H9 (cell line): ENCODE data around the gene DYRK1A. TPM values are rescaled to one million over a fixed set of nuclear protein-coding genes. Genes with fewer than 3 reads are reported as not detected.
A peak's percentile ranks its signal among the peaks of the same experiment; 100 is the strongest.

Experiments
- DNase-seq: peaks from one replicate; pipeline ENCODE4 v3.0.0-alpha.2; 2017
- H2AFZ ChIP-seq: one replicate; pipeline ENCODE4 v1.6.1; 2013; ENCODE audit warnings: mild to moderate bottlenecking, low read length, control low read depth, moderate library complexity
- H2AK5ac ChIP-seq: 2 replicates; pipeline ENCODE4 v1.6.1; 2013; ENCODE audit warnings: low read length, control low read depth, mixed read lengths; ENCODE audit not compliant: insufficient read length
- H2BK120ac ChIP-seq: one replicate; pipeline ENCODE4 v1.6.1; 2013; ENCODE audit warnings: low read depth, mild to moderate bottlenecking, low read length, control low read depth, inconsistent platforms; ENCODE audit not compliant: poor library complexity, severe bottlenecking
- H2BK12ac ChIP-seq: 2 replicates; pipeline ENCODE4 v1.6.1; 2013; ENCODE audit warnings: low read length, control low read depth, mixed read lengths, low read depth; ENCODE audit not compliant: insufficient read length
- H2BK15ac ChIP-seq: 2 replicates; pipeline ENCODE4 v1.6.1; 2013; ENCODE audit warnings: low read depth, low read length, control low read depth
- H2BK20ac ChIP-seq: one replicate; pipeline ENCODE4 v1.6.1; 2013; ENCODE audit warnings: low read depth, mild to moderate bottlenecking, low read length, control low read depth, inconsistent platforms; ENCODE audit not compliant: poor library complexity, severe bottlenecking
- H2BK5ac ChIP-seq: 2 replicates; pipeline ENCODE4 v1.6.1; 2013; ENCODE audit warnings: low read length, control low read depth, mixed read lengths; ENCODE audit not compliant: insufficient read length
- H3K14ac ChIP-seq: 2 replicates; pipeline ENCODE4 v1.6.1; 2013; ENCODE audit warnings: low read length, control low read depth; ENCODE audit not compliant: insufficient read depth
- H3K18ac ChIP-seq: 2 replicates; pipeline ENCODE4 v1.6.1; 2013; ENCODE audit warnings: low read depth, mild to moderate bottlenecking, mixed read lengths, low read length, control low read depth; ENCODE audit not compliant: insufficient read length
- H3K23ac ChIP-seq: 2 replicates; pipeline ENCODE4 v1.6.1; 2013; ENCODE audit warnings: low read length, control low read depth, mixed read lengths, low read depth; ENCODE audit not compliant: insufficient read length
- H3K23me2 ChIP-seq: 2 replicates; pipeline ENCODE4 v1.6.1; 2013; ENCODE audit warnings: low read depth, mild to moderate bottlenecking, mixed read lengths, low read length, control low read depth; ENCODE audit not compliant: insufficient read length, poor library complexity, severe bottlenecking
- H3K27ac ChIP-seq: 2 replicates; pipeline ENCODE4 v1.5.1; 2013; ENCODE audit warnings: low read length, control low read depth, mixed read lengths, low read depth; ENCODE audit not compliant: insufficient read length
- H3K27me3 ChIP-seq: 2 replicates; pipeline ENCODE4 v1.6.1; 2013; ENCODE audit warnings: low read length, control low read depth, inconsistent platforms; ENCODE audit not compliant: insufficient read depth
- H3K4ac ChIP-seq: 2 replicates; pipeline ENCODE4 v1.6.1; 2013; ENCODE audit warnings: low read depth, mild to moderate bottlenecking, control low read depth, inconsistent platforms, low read length, moderate library complexity
- H3K4me1 ChIP-seq: 2 replicates; pipeline ENCODE4 v1.6.1; 2013; ENCODE audit warnings: low read length, control low read depth, inconsistent platforms; ENCODE audit not compliant: insufficient read depth
- H3K4me2 ChIP-seq: 2 replicates; pipeline ENCODE4 v1.6.1; 2013; ENCODE audit warnings: low read length, control low read depth, mixed read lengths; ENCODE audit not compliant: insufficient read length, insufficient read depth
- H3K56ac ChIP-seq: 2 replicates; pipeline ENCODE4 v1.6.1; 2013; ENCODE audit warnings: low read depth, mild to moderate bottlenecking, mixed read lengths, low read length, control low read depth; ENCODE audit not compliant: insufficient read length
- H3K79me1 ChIP-seq: 2 replicates; pipeline ENCODE4 v1.6.1; 2013; ENCODE audit warnings: low read depth, mild to moderate bottlenecking, moderate library complexity, low read length, control low read depth, inconsistent platforms; ENCODE audit not compliant: insufficient read depth, poor library complexity, severe bottlenecking
- H3K79me2 ChIP-seq: 2 replicates; pipeline ENCODE4 v1.6.1; 2013; ENCODE audit warnings: low read length, control low read depth, inconsistent platforms; ENCODE audit not compliant: insufficient read depth
- H3K9ac ChIP-seq: 2 replicates; pipeline ENCODE4 v1.6.1; 2013; ENCODE audit warnings: low read length, control low read depth, mixed read lengths; ENCODE audit not compliant: insufficient read length; ENCODE audit errors: extremely low read depth
- H3K9me3 ChIP-seq: one replicate; pipeline ENCODE4 v1.6.1; 2013; ENCODE audit warnings: low read depth, low read length, inconsistent platforms; ENCODE audit not compliant: control insufficient read depth
- H3T11ph ChIP-seq: one replicate; pipeline ENCODE4 v1.6.1; 2013; ENCODE audit warnings: mild to moderate bottlenecking, low read length, control low read depth, inconsistent platforms
- H4K20me1 ChIP-seq: one replicate; pipeline ENCODE4 v1.6.1; 2013; ENCODE audit not compliant: control insufficient read depth, insufficient read length, insufficient read depth
- H4K5ac ChIP-seq: 2 replicates; pipeline ENCODE4 v1.6.1; 2013; ENCODE audit warnings: low read depth, mild to moderate bottlenecking, mixed read lengths, low read length, control low read depth; ENCODE audit not compliant: insufficient read length
- H4K8ac ChIP-seq: replicated peaks from 2 replicates; pipeline ENCODE4 v1.6.1; 2013; ENCODE audit warnings: low read length, control low read depth, mixed read lengths, low read depth; ENCODE audit not compliant: insufficient read length
- H4K91ac ChIP-seq: 2 replicates; pipeline ENCODE4 v1.6.1; 2013; ENCODE audit warnings: low read depth, mild to moderate bottlenecking, moderate library complexity, mixed read lengths, low read length, control low read depth; ENCODE audit not compliant: insufficient read length
- H3K27ac Mint-ChIP-seq, 3 experiments: 2 replicates in 2 of 3; 3 replicates in 1 of 3; pipeline ENCODE4 v1.8.0; 2020 to 2021; ENCODE audit warnings: mixed read lengths in 3 of 3, mild to moderate bottlenecking in 1 of 3, moderate library complexity in 1 of 3
- H3K27me3 Mint-ChIP-seq: 2 replicates; pipeline ENCODE4 v1.8.0; 2021; ENCODE audit warnings: low read depth, mild to moderate bottlenecking, moderate library complexity, mixed read lengths
- H3K36me3 Mint-ChIP-seq, 3 experiments: 2 replicates in 2 of 3; 3 replicates in 1 of 3; pipeline ENCODE4 v1.8.0; 2020 to 2021; ENCODE audit warnings: low read depth in 3 of 3, mixed read lengths in 3 of 3; ENCODE audit not compliant: insufficient read depth in 1 of 3
- H3K4me1 Mint-ChIP-seq, 2 experiments: 2 replicates each; pipeline ENCODE4 v1.8.0; 2020; ENCODE audit warnings: mixed read lengths in 2 of 2
- H3K4me3 Mint-ChIP-seq, 2 experiments: 2 replicates in 1 of 2; 3 replicates in 1 of 2; pipeline ENCODE4 v1.8.0; 2020 to 2021; ENCODE audit warnings: mild to moderate bottlenecking in 2 of 2, mixed read lengths in 2 of 2, moderate library complexity in 1 of 2
- H3K9me3 Mint-ChIP-seq, 2 experiments: 2 replicates in 1 of 2; 3 replicates in 1 of 2; pipeline ENCODE4 v1.8.0; 2020; ENCODE audit warnings: mild to moderate bottlenecking in 2 of 2, mixed read lengths in 2 of 2, moderate library complexity in 1 of 2
- CTCF ChIP-seq: fragments of 200-600 bp; sonication (generic); conservative IDR thresholded peaks from 3 replicates; pipeline ENCODE4 v1.8.0; 2021; ENCODE audit warnings: antibody characterized with exemption, mild to moderate bottlenecking
- WGBS: extraction: QIAGEN DNeasy Blood & Tissue Kit; methylation state at CpG from one replicate; pipeline ENCODE4 v1.1.7; 2013; ENCODE audit warnings: missing lambda C conversion rate, low lambda C conversion rate, mixed read lengths; ENCODE audit not compliant: insufficient read length; ENCODE audit errors: extremely low coverage; 5-methylcytosine and 5-hydroxymethylcytosine counted together
- total RNA-seq: library from RNA; stranded (reverse); gene quantifications from 2 replicates; pipeline ENCODE4 v1.2.1, GENCODE V29; 2021

Gene DYRK1A
- total RNA-seq, 1 experiment from 2014 or later = 73.6 TPM

- H4K20me1 ChIP-seq = no peaks in the 10 kb centered on the region
- H3K79me2 ChIP-seq = peaks cover 38% of the 10 kb centered on the region; the same call in 1 of the 2 replicates
- H2BK20ac ChIP-seq = no peak overlapping the region
- H2BK120ac ChIP-seq = no peak overlapping the region
- no peaks in the 10 kb centered on the region for H3K79me1 ChIP-seq
- no peak overlapping the region for H3K23ac ChIP-seq
- H3K56ac ChIP-seq = no peak overlapping the region
- no peak overlapping the region for H3T11ph ChIP-seq
- no peak overlapping the region for H3K14ac ChIP-seq
- no peak overlapping the region for H3K18ac ChIP-seq
- no peak overlapping the region for H2BK5ac ChIP-seq
- no peaks in the 10 kb centered on the region for H3K9me3 ChIP-seq
- H2BK12ac ChIP-seq = no peak overlapping the region
- peaks cover 16 to 24% (median 22%) of the 10 kb centered on the region in 3 experiments for H3K36me3 Mint-ChIP-seq
- H2AFZ ChIP-seq = no peak overlapping the region
- H3K27ac ChIP-seq = no peak overlapping the region
- H3K4me1 ChIP-seq = peaks cover 7% of the 10 kb centered on the region; the same call in 1 of the 2 replicates
- H4K91ac ChIP-seq = no peak overlapping the region
- no peak overlapping the region for H3K4ac ChIP-seq
- H2BK15ac ChIP-seq = no peak overlapping the region
- no peak overlapping the region for H3K4me2 ChIP-seq
- no peak overlapping the region for H3K9ac ChIP-seq
- H4K8ac ChIP-seq = no peak overlapping the region
- no peak for TF ChIP-seq CTCF
- peaks cover 8 to 14% of the 10 kb centered on the region in 2 experiments for H3K9me3 Mint-ChIP-seq
- H2AK5ac ChIP-seq = no peak overlapping the region
- no peak overlapping the region for H4K5ac ChIP-seq
- WGBS = no CpG with 5 or more reads among the region's 6 CpGs
- no peak overlapping the region for H3K4me3 Mint-ChIP-seq
- H3K27me3 ChIP-seq = no peaks in the 10 kb centered on the region
- no peaks in the 10 kb centered on the region for H3K27me3 Mint-ChIP-seq
- no peaks in the 10 kb centered on the region for H3K23me2 ChIP-seq
- no peak overlapping the region for H3K27ac Mint-ChIP-seq
- H3K4me1 Mint-ChIP-seq = peaks cover 30 to 31% of the 10 kb centered on the region in 2 experiments
- peak; percentile 79 for DNase-seq
These were observed 68.5 kb downstream of the DYRK1A start for GRCh38 chr21:37435120-37435519.
